ENCODE results near the gene EMC6.

Gene EMC6

GRCh38 chr17:3656353-3656752, 12.3 kb upstream of the EMC6 start:
- no peak for DNase-seq (ENCODE audit: low read depth, low spot score)

- no peak for DNase-seq (ENCODE audit: low read depth, low spot score)
Measured at GRCh38 chr17:3656755-3657587, 11.6 kb upstream of the EMC6 start.

GRCh38 chr17:3657588-3657869, 11.1 kb upstream of the EMC6 start:
- no peak for DNase-seq (ENCODE audit: low read depth, low spot score)

DNA sequence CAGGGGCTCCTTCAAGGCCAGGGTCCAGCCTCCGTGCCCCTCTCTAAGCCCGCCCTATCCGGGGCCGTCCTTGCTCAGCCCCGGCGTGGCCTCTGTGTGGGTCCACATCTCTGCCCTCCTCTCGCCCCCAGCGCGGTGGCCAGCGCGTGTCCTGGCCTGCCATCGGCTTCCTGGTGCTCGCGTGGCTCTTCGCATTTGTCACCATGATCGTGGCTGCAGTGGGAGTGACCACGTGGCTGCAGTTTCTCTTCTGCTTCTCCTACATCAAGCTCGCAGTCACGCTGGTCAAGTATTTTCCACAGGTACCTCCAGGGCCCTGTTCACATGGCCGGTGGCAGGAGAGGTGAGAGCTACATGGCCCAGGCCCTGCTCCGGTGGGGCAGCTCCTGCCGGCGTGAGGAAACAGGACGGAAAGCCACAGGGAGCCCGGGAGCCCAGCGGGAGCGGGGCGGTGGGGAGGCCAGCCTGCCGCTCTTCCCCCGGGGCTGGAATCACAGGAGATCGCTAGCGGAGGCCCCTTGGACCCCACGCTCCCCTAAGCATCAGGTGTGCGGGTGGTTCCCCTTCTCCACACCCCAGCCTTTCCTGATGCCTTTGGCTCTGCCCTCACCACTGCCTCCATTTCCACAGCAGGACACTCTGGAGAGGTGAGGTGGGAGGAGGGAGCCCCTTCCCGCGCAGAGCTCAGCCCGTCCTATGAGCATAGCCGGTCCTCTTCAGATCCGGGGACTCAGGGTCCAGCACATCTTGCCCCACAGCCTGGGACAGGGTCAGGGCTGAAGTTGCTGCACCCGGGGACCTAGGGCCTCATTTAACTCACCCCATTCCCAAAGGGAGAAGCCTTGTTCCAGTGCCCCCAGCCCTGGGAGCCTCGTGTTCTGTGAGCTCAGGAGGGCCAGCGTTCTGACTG, 10.5 kb upstream of the EMC6 start:
- DNase-seq (ENCODE audit: low read depth, low spot score), result no peak

GRCh38 chr17:3658784-3659449, 9.7 kb upstream of the EMC6 start:
- DNase-seq (ENCODE audit: low read depth, low spot score), result no peak

- peak; percentile 54 for DNase-seq (ENCODE audit: low read depth, low spot score)
Measured at GRCh38 chr17:3659541-3660111, 9.0 kb upstream of the EMC6 start.

- no peak for DNase-seq (ENCODE audit: low read depth, low spot score)
Measured at GRCh38 chr17:3660311-3660891, 8.2 kb upstream of the EMC6 start.

GRCh38 chr17:3663102-3664011, 5.3 kb upstream of the EMC6 start:
- DNase-seq (ENCODE audit: low read depth, low spot score), result no peak

GRCh38 chr17:3665834-3666233, 2.8 kb upstream of the EMC6 start:
- no peak for DNase-seq (ENCODE audit: low read depth, low spot score)

DNA sequence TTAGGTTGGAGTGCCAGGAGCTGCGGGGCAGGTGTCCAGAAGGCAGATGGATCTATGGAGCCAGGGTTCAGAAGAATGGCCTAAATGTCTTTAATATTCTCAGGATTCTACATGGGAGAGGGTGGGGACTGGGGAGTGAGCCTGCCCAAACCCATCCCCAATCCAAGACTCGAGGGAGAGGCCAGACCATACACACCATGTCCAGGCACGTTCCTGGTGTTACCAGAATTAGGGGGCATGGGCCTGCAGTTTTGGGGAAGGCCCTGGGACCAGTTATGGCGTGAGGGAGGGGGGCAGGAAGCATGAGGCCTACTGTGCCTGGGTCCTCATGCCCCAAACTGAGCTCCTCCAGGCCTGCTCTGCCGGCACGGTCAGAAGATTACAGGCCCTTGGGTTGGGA, 2.1 kb upstream of the EMC6 start:
- no peak for DNase-seq (ENCODE audit: low read depth, low spot score)

- DNase-seq (ENCODE audit: low read depth, low spot score), result peak; percentile 69
Measured at GRCh38 chr17:3667366-3668278, 990 bp upstream of the EMC6 start.

GRCh38 chr17:3669085-3669347, 404 bp downstream of the EMC6 start:
- DNase-seq (ENCODE audit: low read depth, low spot score), result no peak

DNA sequence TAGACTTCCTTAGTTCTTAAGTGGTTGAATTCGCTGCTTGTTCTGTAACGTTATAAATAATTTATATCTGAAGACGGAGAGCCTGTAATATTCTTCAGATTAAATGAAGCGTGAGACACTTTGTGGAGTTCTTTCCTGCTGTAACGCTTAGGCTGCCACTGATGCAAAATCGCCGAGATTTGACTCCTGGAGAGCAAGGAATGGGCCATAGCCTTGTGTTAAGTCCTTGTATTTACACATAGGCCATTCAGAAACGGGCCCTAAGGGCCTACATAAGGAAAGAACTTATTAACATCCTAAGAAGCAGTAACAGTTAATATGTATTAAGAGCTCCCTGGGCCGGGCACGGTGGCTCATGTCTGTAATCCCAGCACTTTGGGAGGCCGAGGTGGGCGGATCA, 936 bp downstream of the EMC6 start:
- DNase-seq (ENCODE audit: low read depth, low spot score), result no peak

DNA sequence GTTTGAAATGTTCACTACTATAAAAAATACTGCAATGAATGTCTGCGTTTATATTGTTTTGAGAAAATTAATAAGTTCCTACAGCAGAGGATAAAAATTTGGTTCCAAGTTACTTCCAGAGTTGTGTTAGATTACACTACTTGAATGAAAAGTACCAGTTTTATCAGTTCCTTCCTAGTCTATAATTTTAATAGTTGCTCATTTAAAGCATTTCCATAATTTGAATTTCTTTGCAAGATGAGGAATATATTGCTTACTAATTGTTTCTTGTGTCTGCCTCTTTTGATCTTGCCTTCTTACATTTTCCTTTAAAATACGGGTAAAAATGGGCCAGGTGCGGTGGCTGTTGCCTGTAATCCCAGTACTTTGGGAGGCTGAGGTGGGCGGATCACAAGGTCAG, 4.0 kb downstream of the EMC6 start:
- DNase-seq (ENCODE audit: low read depth, low spot score), result no peak

GRCh38 chr17:3675886-3676285, 7.3 kb downstream of the EMC6 start:
- no peak for DNase-seq (ENCODE audit: low read depth, low spot score)

DNA sequence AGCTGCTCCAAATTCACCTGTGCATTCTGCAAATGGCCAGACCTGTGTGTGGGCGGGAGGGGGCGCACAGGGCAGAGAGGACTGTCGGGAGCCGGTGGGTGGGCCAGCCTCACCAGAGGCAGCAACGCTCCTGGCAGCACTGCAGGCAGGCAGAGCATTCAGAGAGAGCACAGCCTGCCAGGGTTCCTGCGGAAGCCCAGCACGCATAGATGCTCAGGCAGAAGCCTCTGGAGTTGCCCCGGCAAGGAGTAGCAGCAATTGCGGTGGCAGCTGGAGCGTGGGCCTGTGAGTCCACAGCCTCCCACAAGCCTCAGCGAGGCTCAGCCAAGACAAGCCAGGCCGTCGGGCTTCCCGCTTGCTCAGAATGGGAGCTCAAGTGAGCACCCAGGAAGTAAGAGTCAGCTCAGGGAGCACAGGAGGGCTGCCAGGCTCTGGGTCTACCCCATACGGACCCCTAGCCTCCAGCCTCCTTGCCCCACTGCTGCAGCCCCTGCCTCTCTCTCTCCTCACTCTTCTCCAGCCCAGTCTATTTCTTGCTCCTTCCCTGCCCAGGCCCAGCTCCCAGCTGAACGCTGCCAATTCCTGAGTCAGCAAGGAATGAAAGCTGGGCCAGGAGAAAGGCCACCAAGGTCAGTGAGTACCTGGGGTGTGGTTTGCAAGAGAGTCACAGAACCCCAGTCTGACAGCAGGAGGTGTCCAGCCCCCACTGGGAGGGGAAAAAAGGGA, 9.6 kb downstream of the EMC6 start:
- no peak for DNase-seq (ENCODE audit: low read depth, low spot score)

DNA sequence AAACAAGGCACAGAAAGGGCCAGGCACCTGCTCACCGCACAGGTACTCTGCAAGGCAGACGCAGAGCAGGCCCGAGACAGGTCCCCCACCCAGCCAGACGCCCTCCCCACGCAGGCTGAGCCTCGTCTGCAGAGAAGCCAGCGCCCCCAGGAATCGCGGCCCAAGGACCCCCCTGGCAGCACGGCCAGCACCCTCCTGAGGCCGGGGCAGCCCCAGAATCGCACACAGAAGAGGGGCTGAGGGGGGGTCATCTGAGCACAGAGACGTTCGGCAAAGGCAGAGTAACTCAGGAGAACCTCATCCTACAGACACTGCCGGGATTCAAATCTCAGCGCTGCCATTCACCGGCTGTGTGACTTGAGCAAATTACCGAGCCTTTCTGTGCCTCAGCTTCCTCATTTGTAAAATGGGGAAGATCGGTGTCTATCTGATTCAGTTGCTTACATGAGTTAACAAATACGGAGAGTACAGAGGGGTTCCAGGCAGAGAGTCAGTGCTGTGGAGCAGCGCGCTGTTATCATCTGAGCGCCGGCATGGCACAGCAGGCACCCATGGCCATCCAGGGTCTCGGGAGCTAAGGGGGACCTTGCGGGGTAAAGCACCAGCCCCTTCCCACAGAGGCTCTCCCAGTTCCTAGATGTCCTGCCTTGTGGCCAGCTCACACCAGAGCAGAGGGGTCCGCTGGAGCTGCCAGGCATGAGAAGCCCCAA, 10.4 kb downstream of the EMC6 start:
- no peak for DNase-seq (ENCODE audit: low read depth, low spot score)

DNA sequence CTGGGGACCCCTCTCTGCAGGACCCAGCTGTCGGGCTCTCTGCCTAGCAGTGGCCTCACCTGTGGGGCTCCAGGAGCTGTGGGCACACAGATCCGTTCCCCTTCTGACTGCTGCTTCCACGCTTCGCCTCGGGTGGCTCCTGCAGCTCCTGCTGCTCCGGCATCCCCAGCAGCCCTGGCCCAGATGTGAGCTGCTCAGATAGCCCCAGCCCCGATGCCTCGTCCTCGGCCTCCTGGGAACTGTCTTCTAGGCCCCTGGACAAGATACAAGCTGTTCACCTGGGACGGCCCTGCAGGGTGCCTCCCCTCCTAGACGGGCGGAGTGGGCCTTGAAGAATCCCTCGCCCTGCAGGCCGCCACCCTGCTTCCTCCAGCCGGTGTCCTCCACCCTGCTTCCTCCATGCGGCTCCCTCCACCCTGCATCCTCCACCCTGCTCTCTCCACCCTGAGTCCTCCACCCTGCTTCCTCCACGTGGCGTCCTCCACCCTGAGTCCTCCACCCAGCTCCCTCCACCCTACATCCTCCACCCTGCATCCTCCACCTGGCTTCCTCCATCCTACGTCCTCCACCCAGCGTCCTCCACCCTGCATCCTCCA, 11.0 kb downstream of the EMC6 start:
- DNase-seq (ENCODE audit: low read depth, low spot score), result no peak

Data from smooth muscle cell of the brain vasculature (primary cell).